Fibroblast of skin of back (primary cell): ENCODE results near the gene LMBRD1.

ENCODE experiments used
- DNase-seq: peaks from one replicate; pipeline ENCODE4 v3.0.0-alpha.2; 2013

Gene LMBRD1

GRCh38 chr6:69630767-69631166 lies 166.0 kb downstream of the LMBRD1 start:
- DNase-seq: no peak

- no peak for DNase-seq
Measured at GRCh38 chr6:69627625-69628024, 169.2 kb downstream of the LMBRD1 start.

- no peak for DNase-seq
Measured at GRCh38 chr6:69624944-69625343, 171.9 kb downstream of the LMBRD1 start.
